GM21786 (cell line): ENCODE measurements around the gene DNAJB12.
A peak's percentile ranks its signal among the peaks of the same experiment; 100 is the strongest.
"Not testable (repeated sequence)": the region's sequence is repeated elsewhere in the genome, so short reads cannot be mapped to it uniquely, and the experiment has no call there.

Experiments used
- ATAC-seq: cut with Tn5 transposase; IDR thresholded peaks from one replicate; pipeline ENCODE4 v1.9.1; 2021; ENCODE audit not compliant: unreplicated experiment

DNAJB12 gene

GRCh38 chr10:72354356-72355213 is at the start of gene DNAJB12:
Gene DNAJB12 (minus strand): TSS chr10:72354919. CDS start chr10:72354897, 22 bp downstream.
- peak; percentile 78 for ATAC-seq

GRCh38 chr10:72395581-72395980 is 40.9 kb upstream of the DNAJB12 start:
- ATAC-seq: not testable (repeated sequence)

- no peak for ATAC-seq
Observed at GRCh38 chr10:72392571-72392970, 37.9 kb upstream of the DNAJB12 start.

- no peak for ATAC-seq
Observed at GRCh38 chr10:72390764-72391163, 36.0 kb upstream of the DNAJB12 start.

DNA sequence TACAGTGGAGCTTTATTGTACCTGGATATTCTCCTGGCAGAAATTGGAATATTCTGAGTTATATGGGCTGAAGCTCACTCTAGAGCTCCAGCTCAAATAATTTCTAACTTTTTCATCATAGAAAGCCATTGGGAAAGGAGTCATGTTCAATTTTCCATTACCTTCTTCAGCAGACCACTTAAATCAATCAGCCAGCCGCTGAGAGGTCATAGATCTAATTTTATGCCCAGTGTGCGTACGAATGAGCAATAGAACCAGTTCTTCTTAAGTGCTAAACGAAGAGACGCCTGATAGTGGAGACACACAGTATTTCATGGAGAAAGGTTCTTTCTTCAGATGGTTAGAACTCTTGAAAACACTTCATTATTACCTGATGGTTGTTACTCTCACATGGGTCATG is 35.0 kb upstream of the DNAJB12 start:
- ATAC-seq: no peak

DNA sequence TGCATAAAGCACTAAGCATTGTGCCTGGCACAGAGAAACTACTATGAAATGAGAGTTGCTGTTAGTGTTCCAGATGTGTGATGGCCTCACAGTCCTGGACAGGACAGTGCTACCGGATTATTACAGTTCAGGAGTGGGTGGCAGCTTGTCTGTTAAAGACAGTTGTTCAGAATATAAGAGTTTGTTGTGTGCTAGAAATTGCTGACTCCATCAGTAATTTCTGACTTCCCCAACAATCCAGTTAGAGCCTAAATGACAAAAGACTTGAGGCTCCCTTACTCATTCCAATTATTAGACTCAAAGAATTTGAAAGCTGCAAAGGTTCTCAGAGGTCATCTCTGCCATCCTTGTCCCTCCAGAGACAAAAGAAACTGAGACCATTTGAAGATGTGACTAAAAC is 34.3 kb upstream of the DNAJB12 start:
- no peak for ATAC-seq

DNA sequence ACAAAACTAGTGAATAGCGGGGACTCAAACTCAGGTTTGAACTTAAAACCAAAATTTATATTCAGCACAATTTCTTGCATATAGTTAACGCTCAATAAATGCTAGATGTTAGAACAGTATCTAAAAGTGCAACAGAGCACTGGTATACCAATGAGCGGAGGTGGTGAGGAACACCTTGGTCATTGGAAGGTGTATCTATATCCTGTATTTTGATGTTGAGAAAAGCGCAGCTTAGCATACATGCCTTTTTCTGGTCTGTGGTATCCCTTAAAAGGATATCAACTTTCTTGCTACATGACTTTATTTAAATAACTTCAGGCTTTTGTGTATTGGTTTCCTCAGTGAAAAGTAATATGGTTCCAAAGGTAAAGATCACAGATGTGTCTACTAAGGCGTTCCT is 33.3 kb upstream of the DNAJB12 start:
- no peak for ATAC-seq

DNA sequence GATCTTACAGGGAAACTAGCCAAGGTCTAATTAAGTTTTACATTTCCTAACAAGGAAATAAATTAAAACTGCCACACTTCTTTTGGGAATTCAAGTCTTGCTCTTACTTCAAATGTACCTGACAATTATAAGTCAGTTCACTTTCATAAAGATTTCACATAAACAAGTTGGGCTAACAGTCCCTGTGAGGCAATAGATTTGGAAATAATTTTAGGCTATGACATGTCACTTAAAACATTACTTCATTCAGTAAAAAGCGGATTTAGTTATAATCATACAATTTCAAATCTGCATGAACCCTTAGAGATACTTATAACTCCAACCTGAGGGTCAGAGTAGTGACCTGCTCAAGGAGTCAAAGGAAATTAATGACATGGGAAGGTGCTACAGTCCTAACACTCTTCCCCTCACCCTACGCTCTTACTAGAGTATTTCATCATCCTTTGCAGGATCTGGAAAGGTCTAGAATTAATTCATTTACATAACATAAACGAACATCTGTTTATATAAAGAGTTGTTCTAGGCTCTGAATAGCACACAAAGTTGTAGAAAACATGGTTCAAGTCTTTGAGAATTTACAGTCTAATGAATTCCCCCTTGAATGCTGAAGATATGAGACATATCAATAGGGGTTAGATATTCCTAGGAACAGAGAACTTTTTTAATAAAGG is 32.3 kb upstream of the DNAJB12 start:
- ATAC-seq: no peak

GRCh38 chr10:72385724-72386123 is 31.0 kb upstream of the DNAJB12 start:
- ATAC-seq: no peak

GRCh38 chr10:72384982-72385381 is 30.3 kb upstream of the DNAJB12 start:
- not testable (repeated sequence) for ATAC-seq

GRCh38 chr10:72379776-72380175 is 25.1 kb upstream of the DNAJB12 start:
- no peak for ATAC-seq

DNA sequence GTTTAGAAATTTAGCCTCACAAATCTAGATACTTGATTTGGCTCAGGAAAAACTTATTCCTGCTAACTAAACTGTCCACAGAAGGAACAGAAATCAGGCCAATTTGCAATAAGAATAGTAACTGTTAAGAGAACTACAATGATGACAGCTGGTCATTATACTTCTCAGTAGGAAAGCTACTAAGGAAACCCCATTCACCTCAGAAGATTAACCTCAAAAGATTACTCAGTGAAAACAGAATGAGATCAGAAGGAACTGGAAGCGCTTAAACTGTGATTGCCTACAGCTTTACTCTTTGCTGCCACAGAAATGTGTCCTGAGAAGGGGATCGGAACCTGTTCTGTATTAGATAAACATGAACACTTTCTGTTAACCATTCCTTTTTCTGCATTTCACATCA is 24.3 kb upstream of the DNAJB12 start:
- ATAC-seq: no peak

DNA sequence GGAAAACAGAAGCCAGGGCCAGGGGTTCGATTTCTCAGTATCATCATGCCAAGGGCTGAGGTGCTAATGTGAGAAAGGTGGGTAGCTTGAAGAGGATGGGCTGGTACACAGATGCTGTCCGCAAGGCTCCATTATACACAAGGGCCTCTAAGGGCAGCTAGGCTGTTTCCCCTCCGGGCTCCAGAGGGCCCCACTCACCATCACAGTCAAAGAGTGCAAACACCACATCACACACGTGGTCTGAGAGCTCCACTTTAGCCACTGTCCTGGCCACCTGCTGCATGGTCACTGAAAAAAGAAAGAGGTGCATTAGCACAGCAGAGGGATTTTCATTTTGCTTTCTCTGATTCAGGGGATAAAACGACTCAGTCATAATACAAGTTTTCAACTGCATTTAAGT is 20.9 kb upstream of the DNAJB12 start:
- ATAC-seq: no peak

GRCh38 chr10:72375173-72375572 is 20.5 kb upstream of the DNAJB12 start:
- ATAC-seq: no peak

DNA sequence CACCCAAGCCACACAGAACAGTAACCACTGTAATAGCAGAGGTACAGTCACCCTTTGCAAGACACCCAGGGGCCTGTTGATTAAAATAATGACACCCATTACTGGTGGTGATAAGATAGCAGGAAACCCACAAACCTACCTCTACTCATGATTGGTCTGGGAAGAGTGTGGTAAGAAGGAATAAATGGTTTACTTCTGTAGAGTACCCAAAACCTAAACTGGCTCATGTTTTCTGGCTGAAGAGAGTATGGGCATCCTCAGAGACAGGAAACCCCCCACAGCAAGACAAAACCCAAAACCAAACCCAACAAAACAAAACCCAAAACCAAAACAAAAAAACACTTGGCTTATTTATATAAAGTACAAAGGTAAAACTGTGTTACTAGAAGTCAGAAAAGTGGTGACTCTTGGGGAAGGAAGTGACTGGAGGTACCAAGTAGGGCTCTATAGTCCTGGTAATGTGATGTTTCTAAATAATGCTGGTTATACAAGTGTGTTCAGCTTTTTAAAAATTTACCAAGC is 15.5 kb upstream of the DNAJB12 start:
- ATAC-seq: no peak

DNA sequence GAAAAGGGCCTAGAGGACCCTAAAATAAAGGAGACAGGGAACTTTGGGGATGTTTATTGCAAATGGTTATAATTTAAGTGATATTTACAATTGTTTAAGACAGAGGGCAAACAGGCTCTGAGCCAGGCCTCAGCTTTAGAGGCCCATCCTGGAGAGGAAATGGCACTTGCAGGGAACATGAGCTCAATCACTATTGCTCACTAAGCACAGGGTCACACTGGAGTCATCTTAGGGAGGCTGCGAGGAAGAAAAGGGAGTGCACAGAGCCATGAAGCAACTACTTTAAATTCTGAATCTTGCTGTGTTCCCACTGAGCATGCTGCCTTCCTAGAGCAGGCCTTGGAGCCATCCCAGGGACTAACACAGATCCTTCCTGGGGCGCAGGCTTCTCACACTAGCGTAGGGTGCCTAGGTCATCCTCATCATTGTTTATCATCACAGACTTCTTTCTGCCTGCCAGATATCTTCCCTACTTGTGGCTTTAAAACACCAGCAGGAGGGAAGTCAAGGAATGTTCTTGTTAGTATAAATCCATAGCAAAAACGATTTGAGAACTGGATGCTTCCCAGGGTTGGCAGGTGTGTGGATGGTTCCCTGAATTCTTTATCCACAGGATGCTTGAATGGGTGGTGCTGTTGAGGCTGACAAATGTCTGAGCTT is 12.7 kb upstream of the DNAJB12 start:
- no peak for ATAC-seq

- ATAC-seq: no peak
Observed at GRCh38 chr10:72365106-72365895, 10.6 kb upstream of the DNAJB12 start.

DNA sequence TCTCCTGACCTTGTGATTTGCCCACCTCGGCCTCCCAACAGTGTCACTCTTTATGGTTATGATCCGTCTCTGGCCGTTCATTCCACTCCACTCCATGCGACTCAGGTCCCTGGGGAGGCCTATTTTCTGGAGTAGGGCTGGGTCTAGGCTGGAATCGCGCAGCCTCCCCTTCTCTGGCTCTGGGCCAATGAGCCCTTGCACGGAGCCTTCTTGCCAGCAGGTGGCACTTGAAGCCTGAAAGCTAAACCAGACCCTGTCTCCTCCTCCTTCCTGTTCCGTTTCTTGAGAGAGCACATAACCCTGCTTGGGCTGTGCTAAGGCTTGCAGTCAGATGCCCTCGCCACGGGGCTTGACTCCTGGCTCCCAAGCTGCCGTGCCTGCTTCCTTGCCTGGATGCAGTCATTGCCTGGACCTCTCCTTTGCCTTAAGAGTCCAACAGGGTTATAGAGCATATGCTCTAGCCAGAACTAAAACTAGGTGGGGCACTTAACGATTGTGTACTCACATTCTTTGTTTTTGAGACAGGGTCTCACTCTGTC is 9.6 kb upstream of the DNAJB12 start:
- peak; percentile 78 for ATAC-seq

DNA sequence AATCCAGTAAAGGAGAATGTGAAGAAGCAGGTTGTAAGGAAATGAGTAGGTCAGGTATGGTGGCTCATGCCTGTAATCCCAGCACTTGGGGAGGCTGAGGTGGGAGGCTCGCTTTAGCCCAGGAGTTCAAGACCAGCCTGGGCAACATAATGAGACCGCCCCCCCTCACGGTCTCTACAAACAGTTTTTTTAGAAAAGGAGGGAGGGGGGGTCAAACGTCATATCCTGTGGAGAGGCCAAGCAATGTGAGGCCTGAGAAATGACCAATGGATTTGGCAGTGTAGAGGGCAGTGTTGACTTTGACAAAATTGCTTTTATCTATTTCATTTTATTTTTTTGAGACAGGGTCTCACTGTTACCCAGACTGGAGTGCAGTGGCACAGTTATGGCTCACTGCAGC is 2.3 kb upstream of the DNAJB12 start:
- ATAC-seq: no peak

- ATAC-seq: no peak
Observed at GRCh38 chr10:72356115-72356514, 1.4 kb upstream of the DNAJB12 start.

DNA sequence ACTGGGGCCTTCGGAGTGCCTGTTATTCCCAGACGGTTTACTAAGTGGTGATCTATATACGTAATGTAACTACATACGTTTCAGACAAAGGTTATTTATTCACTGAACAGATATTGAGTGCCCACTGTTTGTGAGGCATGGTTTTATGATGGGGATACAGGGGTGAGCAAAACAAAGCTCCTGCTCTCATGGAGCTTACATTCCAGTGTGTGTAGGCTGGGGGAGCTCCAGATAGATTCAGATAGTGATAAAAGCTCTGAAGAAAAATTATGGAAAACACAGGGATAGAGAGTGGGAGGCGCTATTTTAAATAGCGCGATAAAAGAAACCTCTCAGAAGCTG is 466 bp upstream of the DNAJB12 start:
- no peak for ATAC-seq
